Keratinocyte (primary cell): ENCODE results near the gene RPS3A.

Experiments
- CTCF ChIP-seq, 3 experiments: IDR thresholded peaks in 1 of 3; conservative IDR thresholded peaks in 1 of 3; optimal IDR thresholded peaks in 1 of 3; 2 replicates in 2 of 3; 3 replicates in 1 of 3; pipeline versions ENCODE3 to v1.5.1; 2011; ENCODE audit warnings: low read length in 3 of 3, mild to moderate bottlenecking in 3 of 3, moderate library complexity in 2 of 3, control low read depth in 1 of 3, inconsistent platforms in 1 of 3; ENCODE audit not compliant: insufficient read depth in 2 of 3; ENCODE audit errors: extremely low read depth in 1 of 3
- EZH2 ChIP-seq: IDR thresholded peaks from one replicate; pipeline ENCODE4 v1.6.1; 2012; ENCODE audit warnings: inconsistent platforms, mild to moderate bottlenecking, low read length, moderate library complexity

DNA sequence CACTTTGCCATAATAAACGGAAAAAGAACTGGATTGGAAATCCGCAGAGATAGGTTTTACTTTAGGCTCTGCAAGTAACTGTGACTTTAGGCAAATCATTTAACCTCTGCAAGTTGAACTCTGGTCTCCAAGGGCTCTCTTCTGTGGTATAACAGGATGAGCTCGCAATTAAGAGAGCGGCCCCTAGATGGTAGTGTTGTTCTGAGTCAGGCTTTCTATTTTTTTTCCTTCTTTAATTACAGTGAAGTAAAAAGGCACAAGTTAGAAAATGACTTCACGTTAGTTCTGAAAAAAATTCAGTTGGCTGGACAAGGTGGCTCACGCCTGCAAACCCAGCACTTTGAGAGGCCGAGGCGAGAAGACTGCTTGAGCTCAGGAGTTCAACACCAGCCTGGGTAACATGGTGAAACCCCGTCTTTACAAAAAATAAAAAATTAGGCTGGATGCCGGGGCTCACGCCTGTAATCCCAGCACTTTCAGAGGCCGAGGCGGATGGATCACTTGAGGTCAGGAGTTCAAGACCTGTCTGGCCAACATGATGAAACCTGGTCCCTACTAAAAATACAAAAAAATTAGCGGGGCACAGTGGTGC lies 18.0 kb downstream of the RPS3A start:
- TF ChIP-seq CTCF (optimal IDR thresholded peaks at IDR 0.05 in 1 of 3, IDR thresholded peaks at IDR 0.05 in 1 of 3, conservative IDR thresholded peaks at IDR 0.05 in 1 of 3; ENCODE audit: extremely low read depth in 1 of 3, insufficient read depth in 2 of 3, low read length in 3 of 3) (peak; percentile 55 to 67 (median 56)), EZH2 (no peak)
